HCT116 (cell line): ENCODE results near the gene KCNK5.

ENCODE experiments used
- EGR1 ChIP-seq: IDR thresholded peaks from 2 replicates; pipeline ENCODE4 v1.6.1; 2012; ENCODE audit warnings: low read depth
- EZH2 ChIP-seq: fragments of 200-600 bp; sonication (generic); IDR thresholded peaks from 2 replicates; pipeline ENCODE4 v1.6.1; 2017; ENCODE audit warnings: antibody characterized with exemption, mixed run types
- SP1 ChIP-seq: IDR thresholded peaks from 2 replicates; pipeline ENCODE4 v1.6.1; 2012; ENCODE audit warnings: low read depth
- TF ChIP-seq, protein P1 (sequence below), 3 experiments: fragments of 200-600 bp in 1 of 3; sonication (generic) in 1 of 3; IDR thresholded peaks in 2 of 3; conservative IDR thresholded peaks in 1 of 3; 2 replicates each; pipeline ENCODE4 v1.5.1; 2012 to 2017; ENCODE audit warnings: low read depth in 2 of 3, low read length in 2 of 3, antibody characterized with exemption in 1 of 3, borderline replicate concordance in 1 of 3, control low read depth in 1 of 3, mild to moderate bottlenecking in 1 of 3, mixed read lengths in 1 of 3, mixed run types in 1 of 3, moderate library complexity in 1 of 3; ENCODE audit not compliant: insufficient read depth in 1 of 3
- TF ChIP-seq, protein P2 (sequence below): IDR thresholded peaks from 2 replicates; pipeline ENCODE4 v1.6.1; 2012

DNA sequence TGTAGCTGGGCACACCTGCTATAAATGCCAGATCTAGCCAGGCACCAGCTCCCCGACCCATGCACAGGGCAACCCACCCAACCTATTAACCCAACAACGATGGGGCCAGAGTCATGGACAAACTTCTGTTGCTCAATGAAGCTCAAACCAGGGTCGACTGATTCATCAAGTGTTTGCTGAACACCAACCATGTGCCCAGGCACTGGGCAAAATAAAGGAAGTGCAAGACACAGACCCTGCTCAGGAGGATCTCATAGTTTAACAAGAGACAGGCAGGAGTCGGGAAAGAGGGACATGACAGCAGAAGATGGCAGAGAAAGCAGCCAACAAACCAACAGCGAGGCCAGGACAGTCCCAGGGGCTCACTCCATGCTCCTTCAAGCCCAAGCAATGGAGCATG is 18.8 kb downstream of the KCNK5 start:
- TF ChIP-seq, protein P1, sequence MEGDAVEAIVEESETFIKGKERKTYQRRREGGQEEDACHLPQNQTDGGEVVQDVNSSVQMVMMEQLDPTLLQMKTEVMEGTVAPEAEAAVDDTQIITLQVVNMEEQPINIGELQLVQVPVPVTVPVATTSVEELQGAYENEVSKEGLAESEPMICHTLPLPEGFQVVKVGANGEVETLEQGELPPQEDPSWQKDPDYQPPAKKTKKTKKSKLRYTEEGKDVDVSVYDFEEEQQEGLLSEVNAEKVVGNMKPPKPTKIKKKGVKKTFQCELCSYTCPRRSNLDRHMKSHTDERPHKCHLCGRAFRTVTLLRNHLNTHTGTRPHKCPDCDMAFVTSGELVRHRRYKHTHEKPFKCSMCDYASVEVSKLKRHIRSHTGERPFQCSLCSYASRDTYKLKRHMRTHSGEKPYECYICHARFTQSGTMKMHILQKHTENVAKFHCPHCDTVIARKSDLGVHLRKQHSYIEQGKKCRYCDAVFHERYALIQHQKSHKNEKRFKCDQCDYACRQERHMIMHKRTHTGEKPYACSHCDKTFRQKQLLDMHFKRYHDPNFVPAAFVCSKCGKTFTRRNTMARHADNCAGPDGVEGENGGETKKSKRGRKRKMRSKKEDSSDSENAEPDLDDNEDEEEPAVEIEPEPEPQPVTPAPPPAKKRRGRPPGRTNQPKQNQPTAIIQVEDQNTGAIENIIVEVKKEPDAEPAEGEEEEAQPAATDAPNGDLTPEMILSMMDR (IDR thresholded peaks at IDR 0.05 in 2 of 3, conservative IDR thresholded peaks at IDR 0.05 in 1 of 3; ENCODE audit: borderline replicate concordance in 1 of 3, insufficient read depth in 1 of 3, low read depth in 2 of 3, low read length in 2 of 3), result no peak
- TF ChIP-seq SP1 (no peak), EZH2 (no peak), EGR1 (no peak)
- TF ChIP-seq, protein P2, sequence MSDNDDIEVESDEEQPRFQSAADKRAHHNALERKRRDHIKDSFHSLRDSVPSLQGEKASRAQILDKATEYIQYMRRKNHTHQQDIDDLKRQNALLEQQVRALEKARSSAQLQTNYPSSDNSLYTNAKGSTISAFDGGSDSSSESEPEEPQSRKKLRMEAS, result no peak
